ENCODE measurements around the gene ZFYVE1.

- TF ChIP-seq EZH2 (IDR thresholded peaks at IDR 0.05; ENCODE audit: borderline replicate concordance) (no peak), EZH2phosphoT487 (IDR thresholded peaks at IDR 0.05; ENCODE audit: low read depth, severe bottlenecking, unreplicated experiment) (no peak)
- TF ChIP-seq, protein P1, sequence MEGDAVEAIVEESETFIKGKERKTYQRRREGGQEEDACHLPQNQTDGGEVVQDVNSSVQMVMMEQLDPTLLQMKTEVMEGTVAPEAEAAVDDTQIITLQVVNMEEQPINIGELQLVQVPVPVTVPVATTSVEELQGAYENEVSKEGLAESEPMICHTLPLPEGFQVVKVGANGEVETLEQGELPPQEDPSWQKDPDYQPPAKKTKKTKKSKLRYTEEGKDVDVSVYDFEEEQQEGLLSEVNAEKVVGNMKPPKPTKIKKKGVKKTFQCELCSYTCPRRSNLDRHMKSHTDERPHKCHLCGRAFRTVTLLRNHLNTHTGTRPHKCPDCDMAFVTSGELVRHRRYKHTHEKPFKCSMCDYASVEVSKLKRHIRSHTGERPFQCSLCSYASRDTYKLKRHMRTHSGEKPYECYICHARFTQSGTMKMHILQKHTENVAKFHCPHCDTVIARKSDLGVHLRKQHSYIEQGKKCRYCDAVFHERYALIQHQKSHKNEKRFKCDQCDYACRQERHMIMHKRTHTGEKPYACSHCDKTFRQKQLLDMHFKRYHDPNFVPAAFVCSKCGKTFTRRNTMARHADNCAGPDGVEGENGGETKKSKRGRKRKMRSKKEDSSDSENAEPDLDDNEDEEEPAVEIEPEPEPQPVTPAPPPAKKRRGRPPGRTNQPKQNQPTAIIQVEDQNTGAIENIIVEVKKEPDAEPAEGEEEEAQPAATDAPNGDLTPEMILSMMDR (IDR thresholded peaks at IDR 0.05; ENCODE audit: poor library complexity), result no peak
Measured at GRCh38 chr14:72947366-72948160, 79.3 kb downstream of the ZFYVE1 start.
